ENCODE results near the gene NDN. TPM values are rescaled to one million over a fixed set of nuclear protein-coding genes. Genes with fewer than 3 reads are reported as not detected.

Gene NDN
- total RNA-seq, 4 donors from 2014 or later = 5.6 to 28.3 (median 10.4) TPM

DNA sequence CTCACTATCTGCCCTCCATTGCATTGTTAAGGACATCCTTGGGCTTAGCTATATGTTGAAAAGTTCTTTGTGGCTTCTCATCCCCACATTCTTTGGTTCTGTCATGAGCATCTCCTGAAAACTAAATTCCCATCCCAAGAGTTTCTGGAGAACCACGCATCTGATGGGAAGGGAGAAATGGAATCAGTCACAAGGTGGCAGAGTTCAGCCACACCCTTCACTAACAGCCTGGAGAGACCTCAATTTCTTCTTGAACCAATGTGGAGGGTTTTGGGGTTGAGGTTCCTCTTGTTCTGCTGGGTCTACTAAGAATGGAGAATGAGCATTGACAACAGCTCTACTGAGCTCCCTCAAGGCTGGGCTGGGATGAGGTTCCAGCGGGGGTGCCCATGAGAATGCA lies 23.9 kb downstream of the NDN start:
- H3K4me3 ChIP-seq (ENCODE audit: low read depth, poor library complexity, severe bottlenecking) = no peak overlapping the region
- 44 to 52% methylated on average over 2 of the region's 2 CpGs for WGBS, 2 donors
- no peak for DNase-seq (ENCODE audit: low spot score in 2 of 2)
- TF ChIP-seq CTCF (IDR thresholded peaks at IDR 0.05) = no peak
- TF ChIP-seq POLR2A (IDR thresholded peaks at IDR 0.05) = no peak
- intact Hi-C loops (cut with DNase I; ENCODE audit: low total_unique reads) = no loop called here

GRCh38 chr15:23648920-23649515 lies 38.1 kb downstream of the NDN start:
- H3K4me3 ChIP-seq (ENCODE audit: low read depth, poor library complexity, severe bottlenecking) = no peak overlapping the region
- no peak for DNase-seq (ENCODE audit: low spot score in 2 of 2)
- TF ChIP-seq POLR2A (IDR thresholded peaks at IDR 0.05) (no peak), CTCF (IDR thresholded peaks at IDR 0.05) (no peak)
- intact Hi-C loops (cut with DNase I; ENCODE audit: low total_unique reads) = loop anchor here (10.0 kb wide), 2 partner anchors 144 to 1856 kb away; no protein-coding TSS in a partner anchor
- WGBS, 2 donors = 25 to 34% methylated on average over 6 of the region's 6 CpGs

DNA sequence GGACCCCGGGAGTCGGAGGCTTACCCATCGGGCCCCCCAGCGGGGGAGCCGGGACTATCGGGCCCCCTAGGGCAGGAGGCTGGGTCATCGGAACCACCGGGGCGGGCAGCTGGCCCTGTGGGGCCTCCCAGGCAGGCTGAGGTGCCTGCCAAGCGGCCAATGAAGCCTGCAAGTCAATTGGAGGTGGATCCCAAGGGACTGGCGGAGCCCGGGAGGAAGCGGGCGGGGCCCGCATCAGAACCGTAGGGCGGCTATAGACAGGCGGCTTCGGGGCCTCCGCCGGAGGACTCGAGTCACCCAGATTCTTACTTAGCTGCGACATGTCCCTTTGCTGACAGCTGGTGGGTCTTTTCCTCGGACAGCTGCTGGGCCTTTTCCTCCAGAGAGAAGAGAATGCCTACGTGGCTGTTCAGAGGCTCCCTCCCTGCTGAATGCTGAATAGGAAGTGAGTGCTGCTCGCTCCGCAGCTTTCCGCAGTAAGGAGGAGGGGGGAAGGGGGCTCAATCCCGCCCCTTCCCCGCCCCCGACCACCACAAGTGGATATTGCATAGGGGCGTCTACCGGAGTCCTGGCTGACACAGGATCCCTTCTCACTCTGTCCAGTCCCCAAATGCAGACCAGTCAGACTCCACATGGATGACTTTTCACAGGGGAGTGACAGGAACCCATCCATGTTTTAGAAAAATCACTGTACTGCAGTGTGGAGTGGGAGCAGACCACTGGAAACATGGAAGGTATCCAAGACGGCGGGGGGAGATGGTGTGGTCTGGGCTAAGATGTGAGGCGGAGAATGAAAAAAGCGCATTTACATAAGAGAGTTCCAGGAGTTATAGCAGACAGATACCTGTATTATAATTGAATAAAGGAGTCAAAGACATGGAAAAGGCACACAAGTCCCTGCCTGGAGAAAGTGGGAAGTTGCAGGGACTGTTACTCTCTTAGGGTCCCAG lies 39.4 kb downstream of the NDN start, which contains the start of gene MAGEL2:
Gene MAGEL2, minus strand, starts transcription at position 447 of the 950 bp plus-strand sequence. Its CDS starts 125 bp downstream, at position 322.
- intact Hi-C loops (cut with DNase I; ENCODE audit: low total_unique reads) = loop anchor here (10.0 kb wide), 2 partner anchors 143 to 1857 kb away; no protein-coding TSS in a partner anchor
- no peak within 1 kb of the TSS for H3K4me3 ChIP-seq (ENCODE audit: low read depth, poor library complexity, severe bottlenecking)
- WGBS, 2 donors = 53 to 55% methylated on average over 22 to 37 of the region's 37 CpGs
- DNase-seq (ENCODE audit: low spot score in 2 of 2) = no peak
- TF ChIP-seq POLR2A (IDR thresholded peaks at IDR 0.05) (no peak), CTCF (IDR thresholded peaks at IDR 0.05) (no peak)

DNA sequence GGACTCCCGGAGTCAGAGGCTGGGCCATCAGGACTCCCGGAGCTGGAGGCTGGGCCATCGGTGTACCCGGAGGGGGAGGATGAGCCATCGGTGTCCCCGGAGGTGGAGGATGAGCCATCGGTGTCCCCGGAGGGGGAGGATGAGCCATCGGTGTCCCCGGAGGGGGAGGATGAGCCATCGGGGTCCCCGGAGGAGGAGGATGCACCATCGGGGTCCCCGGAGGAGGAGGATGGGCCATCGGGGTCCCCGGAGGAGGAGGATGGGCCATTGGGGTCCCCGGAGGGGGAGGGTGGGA lies 40.2 kb downstream of the NDN start:
- H3K4me3 ChIP-seq (ENCODE audit: low read depth, poor library complexity, severe bottlenecking) = no peak overlapping the region
- TF ChIP-seq POLR2A (IDR thresholded peaks at IDR 0.05) = no peak
- TF ChIP-seq CTCF (IDR thresholded peaks at IDR 0.05) = no peak
- intact Hi-C loops (cut with DNase I; ENCODE audit: low total_unique reads) = loop anchor here (10.0 kb wide), 2 partner anchors 142 to 1858 kb away; no protein-coding TSS in a partner anchor
- DNase-seq (ENCODE audit: low spot score in 2 of 2) = no peak
- 69 to 74% methylated on average over 17 of the region's 17 CpGs for WGBS, 2 donors

DNA sequence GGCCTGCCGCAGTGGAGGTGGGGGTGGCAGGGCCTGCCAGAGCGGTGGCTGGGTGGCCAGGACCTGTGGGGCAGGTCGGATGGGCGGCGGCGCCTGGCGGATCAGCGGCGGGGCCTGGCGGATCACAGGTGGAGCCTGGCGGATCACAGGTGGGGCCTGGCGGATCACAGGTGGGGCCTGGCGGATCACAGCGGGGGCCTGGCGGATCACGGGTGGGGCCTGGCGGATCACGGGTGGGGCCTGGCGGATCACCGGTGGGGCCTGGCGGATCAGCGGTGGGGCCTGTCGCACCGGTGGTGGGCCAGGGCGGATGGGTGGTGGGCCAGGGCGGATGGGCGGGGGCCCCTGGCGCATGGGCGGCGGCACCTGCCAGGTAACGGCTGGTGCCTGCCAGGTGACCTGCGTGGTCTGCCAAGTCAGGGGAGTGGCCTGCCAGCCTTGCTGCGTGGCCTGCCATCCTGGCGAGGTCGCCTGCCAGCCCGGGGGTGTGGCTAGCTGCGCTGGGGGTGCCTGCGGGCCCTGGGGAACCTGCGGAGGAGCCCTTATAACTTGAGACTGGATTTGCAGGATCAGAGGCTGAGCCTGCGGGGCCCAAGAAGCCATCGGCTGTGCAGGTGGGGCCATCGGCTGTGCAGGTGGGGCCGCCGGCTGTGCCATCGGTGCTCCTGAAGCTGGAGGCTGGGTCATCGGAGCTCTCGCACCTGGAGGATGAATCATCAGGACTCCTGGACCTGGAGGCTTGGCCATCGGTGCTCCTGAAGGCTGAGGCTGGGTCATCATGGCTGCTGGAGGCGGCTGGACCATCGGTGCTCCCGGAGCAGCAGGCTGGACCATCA lies 40.7 kb downstream of the NDN start:
- TF ChIP-seq POLR2A (IDR thresholded peaks at IDR 0.05) (no peak), CTCF (IDR thresholded peaks at IDR 0.05) (no peak)
- WGBS, 2 donors = 92 to 95% methylated on average over 45 to 47 of the region's 51 CpGs
- H3K4me3 ChIP-seq (ENCODE audit: low read depth, poor library complexity, severe bottlenecking) = no peak overlapping the region
- intact Hi-C loops (cut with DNase I; ENCODE audit: low total_unique reads) = loop anchor here (10.0 kb wide), 2 partner anchors 142 to 1858 kb away; no protein-coding TSS in a partner anchor
- DNase-seq (ENCODE audit: low spot score in 2 of 2) = no peak

Data from lower leg skin (tissue), 4 donors.